HG03025 (cell line): ENCODE data around the gene ZSCAN5C.
"Not testable (repeated sequence)": the region's sequence is repeated elsewhere in the genome, so short reads cannot be mapped to it uniquely, and the experiment has no call there.

ENCODE experiments used
- ATAC-seq: cut with Tn5 transposase; IDR thresholded peaks from one replicate; pipeline ENCODE4 v1.9.1; 2021; ENCODE audit warnings: mild to moderate bottlenecking, moderate library complexity; ENCODE audit not compliant: unreplicated experiment, low FRiP score

Gene ZSCAN5C, protein sequence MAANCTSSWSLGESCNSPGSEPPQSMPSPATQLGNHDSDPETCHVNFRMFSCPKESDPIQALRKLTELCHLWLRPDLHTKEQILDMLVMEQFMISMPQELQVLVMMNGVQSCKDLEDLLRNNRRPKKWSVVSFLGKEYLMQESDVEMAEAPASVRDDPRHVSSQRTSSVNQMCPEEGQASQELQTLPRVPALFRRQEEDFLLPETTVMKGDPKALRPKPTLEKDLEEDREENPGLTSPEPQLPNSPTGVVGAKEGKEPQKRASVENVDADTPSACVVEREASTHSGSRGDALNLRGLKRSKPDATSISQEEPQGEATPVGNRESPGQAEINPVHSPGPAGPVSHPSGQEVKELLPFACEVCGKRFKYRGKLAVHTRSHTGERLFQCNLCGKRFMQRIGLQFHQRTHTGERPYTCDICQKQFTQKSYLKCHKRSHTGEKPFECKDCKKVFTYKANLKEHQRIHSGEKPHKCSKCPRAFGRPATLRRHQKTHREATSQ

DNA sequence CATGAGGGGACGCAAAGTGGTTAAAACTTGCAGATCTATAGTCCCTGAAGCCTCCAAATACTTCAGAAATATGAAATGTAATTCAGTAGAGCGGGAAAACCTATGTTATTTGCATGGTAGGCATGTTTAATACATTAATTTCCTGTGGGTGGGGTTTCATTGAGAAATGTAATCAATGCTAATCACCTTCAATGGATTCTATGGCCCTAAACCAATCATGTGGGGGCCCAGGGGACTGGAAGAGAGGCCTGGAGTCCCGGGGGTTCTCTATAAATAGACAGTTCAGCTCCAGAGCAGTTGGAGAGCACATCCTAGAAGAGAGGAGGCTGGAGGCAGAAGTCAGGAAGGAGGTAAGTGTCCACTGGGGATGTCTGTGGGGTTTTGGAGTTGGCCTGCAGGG, at the start of gene ZSCAN5C:
Gene ZSCAN5C, plus strand, starts transcription at position 301 of the 400 bp plus-strand sequence. CDS start 3,641 bp downstream, outside the sequence.
- no peak for ATAC-seq

DNA sequence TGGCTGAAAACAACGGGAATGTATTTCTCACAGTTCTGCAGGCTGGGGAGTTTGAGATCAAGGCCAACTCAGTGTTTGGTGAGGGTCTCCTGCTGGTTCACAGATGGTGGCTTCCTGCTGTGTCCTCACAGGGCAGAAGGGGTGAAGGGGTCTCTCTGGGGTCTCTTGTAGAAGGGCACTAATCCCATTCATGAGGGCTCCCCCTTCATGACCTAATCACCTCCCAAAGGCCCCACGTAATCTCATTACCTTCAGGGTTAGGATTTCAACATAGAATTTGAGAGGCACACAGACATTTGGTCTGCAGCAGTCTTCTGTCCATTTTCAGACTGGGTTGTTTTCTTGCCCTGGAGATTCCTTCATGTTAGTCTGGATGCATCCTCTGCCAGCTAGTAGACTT, 49.4 kb upstream of the ZSCAN5C start:
- ATAC-seq = no peak

DNA sequence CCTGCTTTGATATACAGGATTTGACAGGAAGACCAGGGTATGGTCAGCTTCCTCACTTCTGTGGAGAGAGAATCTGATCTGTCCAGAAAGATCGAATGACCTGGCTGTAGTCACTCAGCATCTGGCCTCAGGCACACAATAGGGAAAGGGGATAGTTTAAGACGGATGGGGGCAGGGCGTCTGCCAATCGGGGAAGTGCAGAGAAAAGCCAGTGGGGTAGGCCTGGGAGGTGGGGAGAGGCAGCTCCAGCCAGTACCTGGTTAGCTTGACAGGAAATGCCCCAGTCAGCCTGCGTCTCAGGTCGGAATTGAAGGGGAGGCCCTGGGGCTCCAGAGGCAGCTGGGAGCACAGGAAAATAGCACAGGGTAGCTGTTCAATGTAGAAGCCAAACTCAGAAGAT, 48.6 kb upstream of the ZSCAN5C start:
- ATAC-seq = no peak

DNA sequence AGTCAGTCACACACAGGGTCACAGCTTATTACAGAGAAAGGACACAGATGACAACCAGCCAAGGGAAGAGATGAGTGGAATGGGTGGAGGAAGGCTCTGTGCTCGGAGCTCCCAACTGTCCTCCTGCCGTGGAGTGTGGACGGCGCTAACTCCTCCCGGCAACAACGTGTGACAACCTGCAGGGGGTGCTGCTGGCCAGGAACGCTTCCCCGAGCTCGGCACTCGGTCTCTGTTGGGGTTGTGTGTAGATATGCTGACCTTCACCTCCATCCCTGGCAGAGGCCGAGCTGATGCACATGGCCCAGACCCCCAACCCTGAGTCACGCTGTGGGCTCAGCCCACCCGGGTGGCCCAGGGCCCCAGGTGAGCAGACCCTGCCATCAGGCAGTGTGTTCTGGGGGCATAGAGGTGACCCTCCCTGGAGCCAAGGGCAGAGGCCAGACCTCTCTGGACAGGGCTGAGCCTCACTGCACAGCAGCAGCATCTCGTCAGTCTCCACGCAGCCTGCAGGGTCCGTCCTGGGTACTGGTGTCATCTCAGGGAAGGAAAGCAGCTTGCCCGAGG, 46.9 kb upstream of the ZSCAN5C start:
- ATAC-seq = no peak

DNA sequence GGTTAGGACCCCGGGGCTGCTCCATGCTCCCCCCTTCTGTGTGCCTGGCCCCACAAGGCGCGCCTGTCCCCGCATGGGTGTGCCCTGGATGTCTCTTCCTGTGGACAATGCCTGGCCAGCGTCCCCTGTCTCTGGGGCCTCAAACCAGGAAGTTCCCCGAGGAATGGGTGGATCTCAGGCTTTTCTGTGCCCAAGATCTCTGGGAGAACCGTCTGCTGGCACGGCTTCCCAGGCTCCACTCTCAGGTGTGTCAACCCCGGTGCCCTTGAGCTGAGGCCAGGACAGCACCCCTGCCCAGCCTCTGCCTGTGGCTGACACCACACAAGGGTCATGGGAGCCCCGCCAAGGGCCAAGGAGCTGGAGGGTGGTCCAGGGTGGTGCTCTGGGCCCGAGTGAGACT, 45.3 kb upstream of the ZSCAN5C start:
- no peak for ATAC-seq

DNA sequence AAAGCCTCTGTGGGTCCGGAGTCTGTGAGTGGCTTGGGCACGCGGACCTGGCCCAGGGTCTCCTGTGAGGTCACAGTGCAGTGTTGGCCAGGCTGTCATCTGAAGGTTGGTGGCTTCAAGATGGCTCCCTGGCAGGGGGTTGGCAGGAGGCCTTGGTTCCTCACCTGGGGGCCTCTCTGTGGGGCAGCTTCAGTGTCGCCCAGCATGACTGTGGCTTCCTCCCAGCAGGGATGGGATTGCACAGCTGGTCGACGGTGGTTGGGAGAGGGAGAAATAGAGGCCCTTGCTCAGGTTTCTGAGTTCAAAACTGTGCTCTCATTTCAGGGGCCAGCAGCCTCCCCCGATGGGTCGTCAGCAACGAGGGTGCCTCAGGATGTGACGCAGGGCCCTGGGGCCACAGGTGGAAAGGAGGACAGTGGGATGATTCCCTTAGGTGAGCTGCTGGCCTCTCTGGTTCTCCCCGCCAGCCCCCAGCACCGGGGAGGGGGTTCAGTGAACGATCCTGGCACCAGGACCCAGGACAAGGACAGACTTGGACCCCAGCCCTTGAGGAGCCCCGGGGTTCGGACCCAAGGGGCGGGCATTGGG, 43.8 kb upstream of the ZSCAN5C start:
- no peak for ATAC-seq

DNA sequence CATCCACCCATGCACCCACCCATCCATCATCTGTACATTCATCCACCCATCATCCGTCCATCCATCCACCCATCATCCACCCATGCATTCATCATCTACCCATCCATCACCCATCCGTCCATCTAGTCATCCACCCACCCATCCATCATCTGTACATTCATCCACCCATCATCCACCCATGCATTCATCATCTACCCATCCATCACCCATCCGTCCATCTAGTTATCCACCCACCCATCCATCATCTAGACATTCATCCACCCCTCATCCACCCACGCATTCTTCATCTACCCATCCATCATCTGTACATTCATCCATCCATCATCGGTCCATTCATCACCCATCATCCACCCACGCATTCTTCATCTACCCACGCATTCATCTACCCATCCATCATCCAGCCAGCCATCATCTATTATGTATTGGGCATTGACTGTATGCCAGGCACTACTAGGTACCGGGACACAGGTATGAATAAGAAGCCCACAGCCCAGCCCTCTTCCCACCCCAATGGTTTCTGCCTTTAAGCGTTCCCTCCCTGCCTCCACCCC, 43.0 kb upstream of the ZSCAN5C start:
- ATAC-seq = no peak

DNA sequence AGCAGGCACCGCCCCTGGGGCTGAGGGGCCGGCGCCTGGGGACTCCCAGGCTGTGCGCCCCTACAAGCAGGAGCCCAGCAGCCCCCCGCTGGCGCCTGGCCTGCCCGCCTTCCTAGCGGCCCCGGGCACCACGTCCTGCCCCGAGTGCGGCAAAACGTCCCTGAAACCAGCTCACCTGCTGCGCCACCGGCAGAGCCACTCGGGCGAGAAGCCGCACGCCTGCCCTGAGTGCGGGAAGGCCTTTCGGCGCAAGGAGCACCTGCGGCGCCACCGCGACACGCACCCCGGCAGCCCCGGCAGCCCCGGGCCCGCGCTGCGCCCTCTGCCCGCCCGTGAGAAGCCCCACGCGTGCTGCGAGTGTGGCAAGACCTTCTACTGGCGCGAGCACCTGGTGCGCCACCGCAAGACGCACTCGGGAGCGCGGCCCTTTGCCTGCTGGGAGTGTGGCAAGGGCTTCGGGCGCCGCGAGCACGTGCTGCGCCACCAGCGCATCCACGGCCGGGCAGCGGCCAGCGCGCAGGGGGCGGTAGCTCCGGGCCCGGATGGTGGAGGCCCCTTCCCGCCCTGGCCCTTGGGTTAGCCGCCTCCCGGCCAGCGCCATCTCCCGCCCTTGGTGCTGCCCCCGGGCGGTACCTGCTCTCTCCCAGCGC, 42.3 kb upstream of the ZSCAN5C start:
- ATAC-seq = no peak

DNA sequence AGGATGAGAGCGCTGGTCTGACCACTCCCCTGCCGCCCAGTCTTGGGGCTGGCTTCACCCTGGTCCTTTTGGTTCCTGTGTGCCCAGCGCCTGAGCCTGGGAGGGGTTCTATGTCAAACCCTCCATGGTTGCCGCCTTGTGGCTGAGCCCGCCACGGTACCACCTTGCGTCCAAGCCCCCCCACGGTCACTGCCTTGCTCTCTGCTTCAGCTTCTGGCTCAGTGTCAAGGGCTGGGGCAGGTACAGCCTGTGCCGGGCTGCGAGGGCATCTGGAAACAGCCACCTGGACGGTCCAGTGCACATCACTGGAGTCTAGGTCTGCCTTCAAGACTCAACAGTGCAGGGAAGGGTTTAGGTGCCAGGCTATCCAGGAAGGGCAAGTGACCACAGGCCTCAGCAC, 40.5 kb upstream of the ZSCAN5C start:
- ATAC-seq = no peak

DNA sequence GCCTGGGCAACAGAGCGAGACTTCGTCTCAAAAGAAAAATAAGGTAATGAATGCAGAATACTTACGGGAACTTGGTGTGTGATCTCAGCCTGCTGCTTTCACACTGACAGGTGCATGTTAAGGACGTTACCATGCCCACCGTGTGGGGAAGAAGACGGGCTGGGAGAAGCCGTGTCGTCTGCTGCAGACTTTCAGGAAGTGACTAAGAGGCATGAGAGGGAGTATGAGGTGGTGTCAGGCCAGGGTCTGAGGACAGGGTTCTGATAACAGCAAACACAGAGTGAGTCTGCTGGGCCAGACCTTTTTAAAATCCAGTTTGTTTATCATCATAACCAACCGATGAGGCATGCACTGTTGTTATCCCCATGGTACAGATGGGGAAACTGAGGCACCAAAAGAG, 39.8 kb upstream of the ZSCAN5C start:
- ATAC-seq = no peak

DNA sequence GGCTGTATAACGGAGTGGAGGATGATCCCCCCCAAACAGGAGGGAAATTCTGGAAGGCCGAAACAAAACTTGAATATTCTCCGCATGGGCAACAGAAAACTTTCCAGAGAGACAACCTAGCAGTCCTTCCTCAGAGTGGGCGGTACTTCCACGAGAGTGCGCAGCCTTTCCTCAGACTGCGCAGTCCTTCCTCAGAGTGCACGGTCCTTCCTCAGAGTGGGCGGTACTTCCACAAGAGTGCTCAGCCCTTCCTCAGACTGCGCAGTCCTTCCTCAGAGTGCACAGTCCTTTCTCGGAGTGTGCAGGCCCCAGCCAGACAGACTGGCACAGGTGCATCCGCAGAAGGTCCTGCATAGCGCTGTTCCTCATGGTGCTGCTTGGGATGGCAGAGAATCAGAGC, 39.0 kb upstream of the ZSCAN5C start:
- no peak for ATAC-seq

DNA sequence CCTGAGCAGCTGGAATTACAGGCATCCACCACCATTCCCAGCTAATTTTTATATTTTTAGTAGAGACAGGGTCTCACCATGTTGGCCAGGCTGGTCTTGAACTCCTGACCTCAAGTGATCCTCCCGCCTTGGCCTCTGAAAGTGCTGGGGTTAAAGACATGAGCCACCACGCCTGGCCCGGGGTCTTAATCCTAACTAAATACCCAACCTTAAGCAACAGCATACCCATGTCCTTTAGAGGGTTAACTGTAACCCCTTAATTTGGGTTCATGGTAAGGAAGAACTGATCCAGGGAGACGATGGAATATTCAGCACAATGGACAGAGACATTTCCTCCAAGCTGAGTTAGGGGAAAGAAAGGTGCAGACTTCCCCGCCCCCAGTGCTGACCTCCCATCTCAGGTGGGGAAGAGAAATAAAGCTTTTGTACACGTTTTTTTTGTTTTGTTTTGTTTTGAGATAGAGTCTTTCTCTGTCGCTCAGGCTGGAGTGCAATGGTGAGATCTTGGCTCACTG, 35.0 kb upstream of the ZSCAN5C start:
- ATAC-seq = no peak

DNA sequence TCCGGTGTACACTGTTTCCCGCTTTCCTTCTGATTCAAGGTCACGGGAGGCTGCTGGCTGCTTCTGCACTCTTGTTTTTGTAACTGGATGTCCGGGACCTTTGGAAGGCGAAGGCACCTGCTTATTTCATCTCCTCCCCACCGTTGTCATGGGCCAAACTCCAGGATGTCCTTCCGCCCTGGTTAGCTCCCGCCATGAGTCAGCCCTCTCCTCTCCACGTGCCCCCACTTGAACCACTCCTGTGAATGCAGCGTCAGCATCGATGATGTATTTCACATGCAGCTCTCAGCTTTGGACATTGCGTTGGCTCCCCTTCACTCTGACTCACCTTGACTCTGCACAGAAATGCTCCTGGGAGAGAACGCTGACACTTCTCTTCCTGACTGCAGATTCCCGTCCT, 31.8 kb upstream of the ZSCAN5C start:
- ATAC-seq = no peak

DNA sequence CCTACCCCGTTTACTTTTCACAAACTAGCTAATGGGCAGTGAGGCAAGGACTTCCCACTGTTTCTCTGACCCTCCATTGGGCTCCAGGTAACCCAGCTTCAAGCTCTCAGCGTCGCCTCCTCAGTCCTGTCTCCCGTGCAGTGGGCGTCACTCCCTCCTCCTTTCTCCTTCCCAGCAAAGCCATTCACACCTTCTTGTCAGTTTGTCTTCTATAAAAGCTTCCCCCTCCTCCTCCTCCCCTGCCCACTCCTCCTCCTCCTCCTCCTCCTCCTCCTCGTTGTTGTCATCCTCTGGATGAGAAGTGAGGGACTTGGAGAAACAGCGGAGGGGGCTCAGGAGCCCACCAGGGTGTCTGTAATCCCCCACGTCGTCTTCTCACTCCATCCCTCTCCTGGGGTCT, 28.0 kb upstream of the ZSCAN5C start:
- no peak for ATAC-seq

DNA sequence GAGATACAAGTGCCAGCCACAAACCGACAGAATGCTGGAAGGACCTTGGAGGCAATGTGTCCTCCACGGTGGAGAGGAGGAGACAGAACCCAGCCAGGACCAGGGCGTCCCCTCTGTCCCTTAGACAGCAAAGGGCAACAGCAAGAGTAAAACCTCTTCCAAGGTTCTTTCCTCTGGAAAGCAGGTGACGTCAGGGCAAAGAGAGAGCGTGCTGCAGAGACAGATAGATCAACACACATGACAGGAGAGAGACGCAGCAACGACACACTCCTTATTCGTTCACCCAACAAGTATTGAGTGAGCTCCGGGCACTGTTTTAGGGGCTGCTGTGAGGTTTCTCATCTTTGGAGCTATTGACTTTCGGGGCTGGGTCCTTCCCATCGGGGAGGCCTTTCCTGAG, 27.5 kb upstream of the ZSCAN5C start:
- no peak for ATAC-seq

DNA sequence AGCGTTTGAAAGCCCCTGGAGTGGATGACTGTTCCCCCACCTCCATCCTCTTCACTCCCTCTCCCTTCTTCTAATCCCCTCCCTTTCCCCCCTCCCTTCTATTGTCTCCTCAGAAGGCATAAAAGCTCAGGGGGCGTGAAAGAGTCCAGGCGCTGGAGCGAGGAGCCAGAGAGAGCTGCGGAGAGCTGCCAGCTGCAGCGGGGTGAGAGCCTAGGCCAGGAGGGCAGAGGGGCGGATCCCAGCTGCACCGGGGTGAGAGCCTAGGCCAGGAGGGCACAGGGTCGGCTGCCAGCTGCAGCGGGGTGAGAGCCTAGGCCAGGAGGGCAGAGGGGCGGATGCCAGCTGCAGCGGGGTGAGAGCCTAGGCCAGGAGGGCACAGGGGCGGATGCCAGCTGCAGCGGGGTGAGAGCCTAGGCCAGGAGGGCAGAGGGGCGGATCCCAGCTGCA, 26.2 kb upstream of the ZSCAN5C start, which contains the start of gene GALP:
Gene GALP, plus strand, starts transcription at position 148 of the 447 bp plus-strand sequence. CDS start 1,101 bp downstream, outside the sequence.
- not testable (repeated sequence) for ATAC-seq

DNA sequence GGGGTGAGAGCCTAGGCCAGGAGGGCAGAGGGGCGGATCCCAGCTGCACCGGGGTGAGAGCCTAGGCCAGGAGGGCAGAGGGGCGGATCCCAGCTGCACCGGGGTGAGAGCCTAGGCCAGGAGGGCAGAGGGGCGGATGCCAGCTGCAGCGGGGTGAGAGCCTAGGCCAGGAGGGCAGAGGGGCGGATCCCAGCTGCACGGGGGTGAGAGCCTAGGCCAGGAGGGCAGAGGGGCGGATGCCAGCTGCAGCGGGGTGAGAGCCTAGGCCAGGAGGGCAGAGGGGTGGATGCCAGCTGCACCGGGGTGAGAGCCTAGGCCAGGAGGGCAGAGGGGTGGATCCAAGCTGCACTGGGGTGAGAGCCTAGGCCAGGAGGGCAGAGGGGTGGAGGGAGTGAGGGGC, 25.8 kb upstream of the ZSCAN5C start:
- ATAC-seq = not testable (repeated sequence)

DNA sequence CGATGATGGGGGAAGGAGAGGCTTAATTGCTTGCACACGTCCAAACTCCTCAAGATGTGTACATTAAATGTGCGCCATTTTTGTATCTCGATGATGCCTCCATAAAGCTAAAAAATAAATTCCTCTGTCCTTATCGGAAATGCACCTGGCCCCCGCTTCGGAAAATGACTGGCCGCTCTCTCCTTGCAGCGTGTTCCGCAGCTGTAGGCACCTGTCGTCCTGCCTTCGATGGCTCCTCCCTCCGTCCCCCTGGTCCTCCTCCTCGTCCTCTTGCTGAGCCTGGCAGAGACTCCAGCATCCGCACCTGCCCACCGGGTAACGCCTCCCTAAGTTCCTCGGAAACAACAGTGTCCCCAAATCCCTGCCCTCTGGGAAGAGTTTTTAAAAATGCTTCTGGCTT, 25.2 kb upstream of the ZSCAN5C start:
- ATAC-seq = no peak

DNA sequence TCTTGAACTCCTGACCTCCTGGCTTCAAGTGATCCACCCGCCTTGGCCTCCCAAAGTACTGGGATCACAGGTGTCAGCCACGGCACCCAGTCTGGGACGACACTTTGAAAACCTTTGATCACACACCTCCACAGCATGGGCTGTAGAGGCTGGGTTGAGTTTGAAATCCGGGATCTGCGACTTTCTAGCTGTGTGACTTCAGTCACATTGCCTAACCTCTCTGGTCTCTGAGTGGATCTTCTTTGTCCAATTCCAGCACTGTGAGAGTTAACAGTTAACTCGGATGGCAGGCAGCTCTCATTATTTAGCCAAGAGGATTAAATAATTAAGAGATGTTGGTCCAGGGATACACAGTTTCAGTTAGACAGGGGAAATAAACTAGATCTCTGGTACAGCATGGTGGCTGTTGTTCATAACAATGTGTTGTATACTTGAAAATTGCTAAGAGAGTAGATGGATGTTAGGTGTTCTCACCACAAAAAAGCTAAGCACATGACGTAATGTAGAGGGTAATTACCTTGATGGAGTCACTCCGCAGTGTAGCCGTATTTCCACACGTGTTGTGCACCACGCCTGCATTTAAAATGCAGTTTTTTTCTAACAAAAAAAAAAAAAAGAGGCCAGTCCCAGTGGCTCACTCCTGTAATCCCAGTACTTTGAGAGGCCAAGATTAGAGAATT, 24.4 kb upstream of the ZSCAN5C start:
- no peak for ATAC-seq

DNA sequence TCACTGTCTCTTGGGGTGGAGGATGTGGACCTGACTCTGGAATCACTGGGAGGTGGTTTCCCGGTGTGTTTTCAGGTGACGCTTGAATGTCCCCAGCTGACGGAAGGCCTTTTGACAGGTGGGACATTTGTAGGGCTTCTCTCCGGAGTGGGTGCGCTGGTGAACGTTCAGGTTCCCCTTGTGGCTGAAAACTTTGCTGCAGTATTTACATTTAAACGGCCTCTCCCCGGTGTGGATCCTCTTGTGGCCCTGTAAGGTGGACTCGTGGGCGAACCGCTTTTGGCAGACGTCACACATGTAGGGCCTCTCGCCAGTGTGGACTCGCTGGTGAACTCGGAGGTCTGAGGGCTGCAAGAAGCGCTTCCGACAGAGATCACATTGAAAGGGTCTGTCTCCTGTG, 12.3 kb upstream of the ZSCAN5C start:
- no peak for ATAC-seq
